ENCODE results near the gene TRIP13. TPM values are rescaled to one million over a fixed set of nuclear protein-coding genes. Genes with fewer than 3 reads are reported as not detected.

TRIP13 gene
- total RNA-seq, 2 donors from 2014 or later = 17.6 to 30.9 TPM

DNA sequence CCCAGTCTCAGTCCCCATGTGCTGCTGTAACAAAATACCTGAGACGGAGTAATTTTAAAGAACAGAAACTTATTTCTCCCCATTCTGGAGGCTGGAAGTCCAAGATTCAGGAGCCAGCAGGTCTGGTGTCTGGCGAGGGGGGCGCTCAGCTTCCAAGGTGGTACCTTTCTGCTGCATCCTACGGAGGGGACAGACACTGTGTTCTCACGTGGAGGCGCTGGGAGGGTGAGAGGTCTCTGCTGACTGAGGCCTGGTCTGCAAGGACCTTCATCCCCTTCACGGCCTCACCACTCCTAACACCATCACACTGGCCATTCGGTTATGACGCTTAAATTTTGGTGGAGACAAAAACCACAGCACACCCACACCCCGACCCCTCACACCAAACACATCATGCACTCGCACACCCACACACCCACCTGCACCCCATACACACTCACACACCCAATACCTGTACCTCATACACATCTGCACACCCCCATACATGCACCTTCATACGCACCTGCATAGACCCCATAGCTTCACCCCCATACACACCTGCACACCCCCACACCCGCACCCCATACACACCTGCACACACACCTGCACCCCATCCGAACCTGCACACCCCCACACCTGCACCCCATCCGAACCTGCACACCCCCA lies 32.1 kb upstream of the TRIP13 start:
- Mint-ChIP-seq H3K27ac (no peak overlapping the region), H3K36me3 (no peaks in the 10 kb centered on the region), H3K4me1 (ENCODE audit: low read depth in 2 of 2) (peaks cover 0 to 4% of the 10 kb centered on the region in 2 donors), H3K4me3 (no peak overlapping the region), H3K9me3 (no peaks in the 10 kb centered on the region), H3K27me3 (no peaks in the 10 kb centered on the region)
- DNase-seq (ENCODE audit: low spot score) (no peak), ATAC-seq (no peak)

GRCh38 chr5:861442-862366 lies 31.0 kb upstream of the TRIP13 start:
- no peak overlapping the region for H3K27ac Mint-ChIP-seq
- peaks cover 0 to 4% of the 10 kb centered on the region in 2 donors for H3K4me1 Mint-ChIP-seq (ENCODE audit: low read depth in 2 of 2)
- no peak for ATAC-seq

GRCh38 chr5:862367-863243 lies 30.1 kb upstream of the TRIP13 start:
- DNase-seq (ENCODE audit: low spot score) (no peak), ATAC-seq (no peak)
- H3K9me3 Mint-ChIP-seq = no peaks in the 10 kb centered on the region
- H3K27me3 Mint-ChIP-seq = no peaks in the 10 kb centered on the region
- no peak overlapping the region for H3K27ac Mint-ChIP-seq
- H3K4me1 Mint-ChIP-seq (ENCODE audit: low read depth in 2 of 2) = peaks cover 0 to 4% of the 10 kb centered on the region in 2 donors
- H3K4me3 Mint-ChIP-seq = no peak overlapping the region
- peaks cover 7% of the 10 kb centered on the region for H3K36me3 Mint-ChIP-seq

More at GRCh38 chr5:861442-862366, 31.0 kb upstream of the TRIP13 start:
- no peaks in the 10 kb centered on the region for H3K9me3 Mint-ChIP-seq
- no peaks in the 10 kb centered on the region for H3K27me3 Mint-ChIP-seq
- DNase-seq (ENCODE audit: low spot score) = no peak
- no peak overlapping the region for H3K4me3 Mint-ChIP-seq
- H3K36me3 Mint-ChIP-seq = peaks cover 4% of the 10 kb centered on the region

- no peak for DNase-seq (ENCODE audit: low spot score)
- peaks cover 0 to 3% of the 10 kb centered on the region in 2 donors for H3K4me1 Mint-ChIP-seq (ENCODE audit: low read depth in 2 of 2)
- no peak overlapping the region for H3K4me3 Mint-ChIP-seq
- peaks cover 10% of the 10 kb centered on the region for H3K36me3 Mint-ChIP-seq
- no peak overlapping the region for H3K27ac Mint-ChIP-seq
- H3K9me3 Mint-ChIP-seq = no peaks in the 10 kb centered on the region
- no peak for ATAC-seq
- no peaks in the 10 kb centered on the region for H3K27me3 Mint-ChIP-seq
Observed at GRCh38 chr5:863244-863805, 29.4 kb upstream of the TRIP13 start.

GRCh38 chr5:864492-865167 lies 28.1 kb upstream of the TRIP13 start:
- no peak for ATAC-seq
- Mint-ChIP-seq H3K36me3 (peaks cover 18% of the 10 kb centered on the region), H3K9me3 (no peaks in the 10 kb centered on the region), H3K4me1 (ENCODE audit: low read depth in 2 of 2) (no peaks in the 10 kb centered on the region), H3K4me3 (no peak overlapping the region), H3K27me3 (no peaks in the 10 kb centered on the region), H3K27ac (no peak overlapping the region)
- DNase-seq (ENCODE audit: low spot score) = no peak

DNA sequence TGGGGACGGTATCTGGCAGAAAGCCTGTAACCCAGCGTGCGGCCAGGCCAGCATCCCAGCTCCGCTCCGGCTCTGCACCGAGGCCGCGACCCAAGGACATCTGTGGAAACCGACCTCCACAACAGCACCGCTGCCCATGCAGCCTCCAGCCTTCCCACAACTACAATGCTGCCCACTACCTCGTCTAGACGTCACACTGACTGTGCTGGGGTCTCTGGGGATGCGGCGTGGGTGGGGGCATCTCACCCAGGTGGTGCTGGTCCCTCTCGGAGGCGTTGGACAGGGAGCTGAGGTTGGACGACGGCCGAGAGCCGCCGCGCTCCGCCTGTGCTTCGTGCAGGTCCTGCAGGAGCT lies 27.5 kb upstream of the TRIP13 start:
- Mint-ChIP-seq H3K4me1 (ENCODE audit: low read depth in 2 of 2) (no peaks in the 10 kb centered on the region), H3K4me3 (no peak overlapping the region), H3K9me3 (no peaks in the 10 kb centered on the region), H3K36me3 (peaks cover 23% of the 10 kb centered on the region), H3K27ac (no peak overlapping the region), H3K27me3 (no peaks in the 10 kb centered on the region)
- no peak for DNase-seq (ENCODE audit: low spot score)
- ATAC-seq = no peak

GRCh38 chr5:865771-866170 lies 26.9 kb upstream of the TRIP13 start:
- H3K4me3 Mint-ChIP-seq = no peak overlapping the region
- no peaks in the 10 kb centered on the region for H3K27me3 Mint-ChIP-seq
- no peaks in the 10 kb centered on the region for H3K9me3 Mint-ChIP-seq
- ATAC-seq (no peak), DNase-seq (ENCODE audit: low spot score) (no peak)
- no peak overlapping the region for H3K27ac Mint-ChIP-seq
- no peaks in the 10 kb centered on the region for H3K4me1 Mint-ChIP-seq (ENCODE audit: low read depth in 2 of 2)
- H3K36me3 Mint-ChIP-seq = peaks cover 24% of the 10 kb centered on the region

DNA sequence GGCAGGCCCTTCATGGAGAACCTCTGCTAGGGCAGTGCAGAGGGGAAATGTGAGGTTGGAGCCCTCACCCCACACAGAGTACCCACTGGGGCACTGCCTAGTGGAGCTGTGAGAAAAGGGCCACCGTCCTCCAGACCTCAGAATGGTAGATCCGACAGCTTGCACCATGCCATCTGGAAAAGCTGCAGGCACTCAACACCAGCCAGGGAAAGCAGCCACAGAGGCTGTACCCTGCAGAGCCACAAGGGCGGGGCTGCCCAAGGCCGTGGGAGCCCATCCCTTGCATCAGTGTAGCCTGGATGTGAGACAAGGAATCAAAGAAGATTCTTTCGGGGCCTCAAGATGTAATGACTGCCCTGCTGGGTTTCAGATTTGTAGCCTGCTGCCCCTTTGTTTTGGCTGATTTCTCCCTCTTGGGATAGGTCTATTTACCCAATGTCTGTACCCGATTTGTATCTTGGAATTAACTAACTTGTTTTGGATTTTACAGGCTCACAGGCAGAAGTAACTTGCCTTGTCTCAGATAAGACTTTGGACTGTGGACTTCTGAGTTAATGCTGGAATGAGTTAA lies 25.3 kb upstream of the TRIP13 start:
- H3K4me1 Mint-ChIP-seq (ENCODE audit: low read depth in 2 of 2) = no peaks in the 10 kb centered on the region
- no peak overlapping the region for H3K27ac Mint-ChIP-seq
- H3K36me3 Mint-ChIP-seq = peaks cover 24% of the 10 kb centered on the region
- H3K27me3 Mint-ChIP-seq = no peaks in the 10 kb centered on the region
- ATAC-seq (no peak), DNase-seq (ENCODE audit: low spot score) (no peak)
- H3K4me3 Mint-ChIP-seq = no peak overlapping the region
- H3K9me3 Mint-ChIP-seq = no peaks in the 10 kb centered on the region

DNA sequence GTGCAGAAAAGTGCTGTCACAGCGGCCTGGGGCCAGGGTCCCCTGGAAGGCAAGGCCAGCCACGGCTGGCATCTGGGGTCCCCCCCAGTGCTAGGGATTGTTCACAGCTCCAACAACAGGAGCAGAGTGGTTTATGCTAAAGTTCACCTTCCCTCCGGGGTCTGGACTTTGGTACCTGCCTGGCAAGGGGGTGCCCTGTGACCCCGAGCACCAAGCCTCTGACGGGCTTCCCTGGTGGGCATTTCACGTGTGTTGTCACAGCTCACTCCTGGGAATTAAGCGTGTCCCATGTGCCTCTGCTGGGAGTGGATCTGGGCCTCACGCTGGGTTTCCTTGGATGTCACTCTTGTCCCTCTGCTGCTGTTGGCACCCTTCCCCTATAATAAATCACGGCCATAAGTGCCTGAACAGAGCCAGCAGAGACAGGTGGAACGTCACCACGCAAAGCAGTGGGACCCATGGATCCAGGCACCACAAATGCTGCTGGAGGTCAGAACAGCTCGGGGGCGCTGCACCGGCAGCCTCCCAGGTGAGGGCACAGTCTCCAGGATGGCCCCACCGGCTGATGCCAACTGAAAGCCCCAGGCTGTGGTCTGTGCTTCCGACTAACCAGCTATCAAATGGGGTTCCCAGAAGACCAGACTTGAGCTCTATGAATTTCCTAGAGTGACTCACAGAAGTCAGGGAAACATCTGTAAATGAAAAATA lies 24.1 kb upstream of the TRIP13 start:
- no peaks in the 10 kb centered on the region for H3K27me3 Mint-ChIP-seq
- H3K36me3 Mint-ChIP-seq = peaks cover 24% of the 10 kb centered on the region
- no peak overlapping the region for H3K27ac Mint-ChIP-seq
- no peak for ATAC-seq
- no peaks in the 10 kb centered on the region for H3K9me3 Mint-ChIP-seq
- no peak overlapping the region for H3K4me3 Mint-ChIP-seq
- no peak for DNase-seq (ENCODE audit: low spot score)
- peaks cover 0 to 5% of the 10 kb centered on the region in 2 donors for H3K4me1 Mint-ChIP-seq (ENCODE audit: low read depth in 2 of 2)

DNA sequence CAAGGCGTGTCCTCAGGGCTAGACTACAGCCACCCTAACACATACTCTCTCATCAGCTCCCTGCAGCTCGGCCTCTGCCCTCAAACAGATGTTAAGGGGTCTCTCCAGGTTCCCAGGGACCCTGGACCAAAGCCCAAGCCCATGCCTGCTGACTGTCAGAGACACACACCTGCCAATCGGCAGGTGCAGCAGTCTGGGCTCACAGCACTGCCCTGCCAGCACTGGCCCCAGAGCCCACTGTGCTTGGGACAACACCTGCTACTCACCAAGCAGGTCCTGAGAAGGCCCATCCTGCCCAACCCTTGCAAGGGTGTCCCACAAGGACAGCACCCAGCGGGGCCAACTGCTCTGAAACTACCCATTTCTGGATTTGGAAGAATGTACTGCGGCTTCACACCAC lies 21.7 kb upstream of the TRIP13 start:
- H3K36me3 Mint-ChIP-seq = peaks cover 37% of the 10 kb centered on the region
- ATAC-seq = no peak
- no peak overlapping the region for H3K27ac Mint-ChIP-seq
- H3K4me1 Mint-ChIP-seq (ENCODE audit: low read depth in 2 of 2) = peaks cover 0 to 6% of the 10 kb centered on the region in 2 donors
- DNase-seq (ENCODE audit: low spot score) = no peak
- H3K27me3 Mint-ChIP-seq = no peaks in the 10 kb centered on the region
- H3K4me3 Mint-ChIP-seq = no peak overlapping the region
- H3K9me3 Mint-ChIP-seq = no peaks in the 10 kb centered on the region

- DNase-seq (ENCODE audit: low spot score) = no peak
- peaks cover 32% of the 10 kb centered on the region for H3K36me3 Mint-ChIP-seq
- H3K27ac Mint-ChIP-seq = no peak overlapping the region
- ATAC-seq = no peak
- H3K27me3 Mint-ChIP-seq = no peaks in the 10 kb centered on the region
- H3K4me1 Mint-ChIP-seq (ENCODE audit: low read depth in 2 of 2) = peaks cover 0 to 6% of the 10 kb centered on the region in 2 donors
- H3K9me3 Mint-ChIP-seq = no peaks in the 10 kb centered on the region
- H3K4me3 Mint-ChIP-seq = no peak overlapping the region
Observed at GRCh38 chr5:871596-872298, 20.9 kb upstream of the TRIP13 start.

DNA sequence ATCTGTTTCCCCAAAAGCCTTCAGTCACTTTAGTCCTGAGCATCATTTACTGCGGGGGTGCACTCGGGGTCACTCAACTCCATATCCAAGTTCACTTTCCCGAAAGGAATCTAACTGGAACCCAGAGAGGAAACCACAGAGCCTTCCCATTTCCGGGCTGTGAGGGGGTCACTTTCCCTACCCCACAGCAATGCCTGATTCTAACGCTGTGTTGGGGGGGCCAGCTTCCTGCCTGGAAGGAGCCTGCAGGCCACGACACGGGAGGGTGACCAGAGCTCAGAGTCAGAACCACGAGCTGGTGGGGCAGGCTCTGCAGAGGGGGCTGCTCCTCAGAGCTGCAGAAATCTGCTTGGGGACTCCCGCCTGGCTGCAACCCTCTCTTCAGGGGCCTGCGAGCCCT lies 20.4 kb upstream of the TRIP13 start:
- ATAC-seq (no peak), DNase-seq (ENCODE audit: low spot score) (no peak)
- peaks cover 32% of the 10 kb centered on the region for H3K36me3 Mint-ChIP-seq
- no peaks in the 10 kb centered on the region for H3K9me3 Mint-ChIP-seq
- H3K27ac Mint-ChIP-seq = no peak overlapping the region
- H3K4me3 Mint-ChIP-seq = no peak overlapping the region
- no peaks in the 10 kb centered on the region for H3K27me3 Mint-ChIP-seq
- H3K4me1 Mint-ChIP-seq (ENCODE audit: low read depth in 2 of 2) = peaks cover 0 to 6% of the 10 kb centered on the region in 2 donors

Measured in natural killer cell treated with Interleukin-12 subunit alpha and Interleukin-12 subunit beta and Interleukin-15 and Interleukin-18, amount 100 ng/mL, for 72 hours (primary cell).